Epithelial cell of alveolus of lung (primary cell): ENCODE results near the gene NPDC1. TPM values are rescaled to one million over a fixed set of nuclear protein-coding genes. Genes with fewer than 3 reads are reported as not detected.

Experiments used
- total RNA-seq: library from RNA; depleted of rRNA; stranded (reverse); fragments of >200 nt; gene quantifications from 2 replicates; pipeline ENCODE4 v1.2.1, GENCODE V29; 2015

NPDC1 gene
- 25.2 and 54.9 TPM in 2 replicates for total RNA-seq

GRCh38 chr9:137046088-137046787 is at the start of gene NPDC1:
Gene NPDC1, minus strand, starts transcription at chr9:137046177. Its CDS starts 188 bp downstream, at chr9:137045989.

GRCh38 chr9:137086531-137087408 is 40.8 kb upstream of the NPDC1 start, which contains the start of gene MAN1B1:
Gene MAN1B1, plus strand, starts transcription at chr9:137086985. Its CDS starts 15 bp downstream, at chr9:137087000.

GRCh38 chr9:137077010-137077747 is 31.2 kb upstream of the NPDC1 start, which contains the start of gene UAP1L1:
Gene UAP1L1, plus strand, starts transcription at chr9:137077517. Its CDS starts 16 bp downstream, at chr9:137077533.

GRCh38 chr9:137070201-137070905 is 24.4 kb upstream of the NPDC1 start, which contains the start of gene SAPCD2:
Gene SAPCD2, minus strand, starts transcription at chr9:137070557. Its CDS starts 97 bp downstream, at chr9:137070460.

GRCh38 chr9:137053944-137054931 is 8.3 kb upstream of the NPDC1 start, which contains the start of gene ENTPD2:
Gene ENTPD2, minus strand, starts transcription at chr9:137054061. Its CDS starts 64 bp downstream, at chr9:137053997.

GRCh38 chr9:137031904-137032640 is 13.9 kb downstream of the NPDC1 start, which contains the start of gene FUT7:
Gene FUT7, minus strand, starts transcription at chr9:137032088. Its CDS starts 97 bp downstream, at chr9:137031991.

GRCh38 chr9:137027369-137028262 is 18.4 kb downstream of the NPDC1 start, which contains the start of gene ABCA2:
Gene ABCA2, minus strand, starts transcription at chr9:137028237. Its CDS starts 97 bp downstream, at chr9:137028140.

GRCh38 chr9:136996361-136997292 is 49.4 kb downstream of the NPDC1 start, which contains the start of gene CLIC3:
Gene CLIC3, minus strand, starts transcription at chr9:136996568. Its CDS starts 25 bp downstream, at chr9:136996543.

GRCh38 chr9:136991993-136992818 is 53.8 kb downstream of the NPDC1 start, which contains the start of gene PAXX:
Gene PAXX, plus strand, starts transcription at chr9:136992422. Its CDS starts 22 bp downstream, at chr9:136992444.

Other genes starting within 250 kb of the NPDC1 start
- 1.1 TPM in 1 of 2 replicates, not detected in the other for gene CCDC183, start 249.8 kb downstream of the NPDC1 start, total RNA-seq
- 57.3 and 90.6 TPM in 2 replicates for gene RABL6, start 238.2 kb downstream of the NPDC1 start, total RNA-seq
- 0.52 and 0.88 TPM in 2 replicates for gene AJM1, start 203.7 kb downstream of the NPDC1 start, total RNA-seq
- gene PHPT1, start 196.8 kb downstream of the NPDC1 start, total RNA-seq: 101 and 129 TPM in 2 replicates
- 0.91 and 2.2 TPM in 2 replicates for gene MAMDC4, start 193.8 kb downstream of the NPDC1 start, total RNA-seq
- gene EDF1, start 179.9 kb downstream of the NPDC1 start, total RNA-seq: 305 and 403 TPM in 2 replicates
- gene TRAF2, start 159.7 kb downstream of the NPDC1 start, total RNA-seq: 8.5 and 11.9 TPM in 2 replicates
- gene FBXW5, start 101.4 kb downstream of the NPDC1 start, total RNA-seq: 127 and 134 TPM in 2 replicates
- not detected in 2 replicates for gene C8G, start 100.9 kb downstream of the NPDC1 start, total RNA-seq
- gene LCN12, start 93.9 kb downstream of the NPDC1 start, total RNA-seq: not detected in 2 replicates
- 0.39 and 78.2 TPM in 2 replicates for gene PTGDS, start 68.7 kb downstream of the NPDC1 start, total RNA-seq
- 1.9 TPM in 1 of 2 replicates, not detected in the other for gene LCNL1, start 63.2 kb downstream of the NPDC1 start, total RNA-seq
- 19.1 and 33.0 TPM in 2 replicates for gene PAXX, start 53.8 kb downstream of the NPDC1 start, total RNA-seq
- 3.1 and 6.2 TPM in 2 replicates for gene CLIC3, start 49.6 kb downstream of the NPDC1 start, total RNA-seq
- gene ABCA2, start 17.9 kb downstream of the NPDC1 start, total RNA-seq: 14.9 and 15.8 TPM in 2 replicates
- not detected in 2 replicates for gene FUT7, start 14.1 kb downstream of the NPDC1 start, total RNA-seq
- 0.72 TPM in 1 of 2 replicates, not detected in the other for gene ENTPD2, start 7.9 kb upstream of the NPDC1 start, total RNA-seq
- gene SAPCD2, start 24.4 kb upstream of the NPDC1 start, total RNA-seq: 5.0 and 10.7 TPM in 2 replicates
- gene UAP1L1, start 31.3 kb upstream of the NPDC1 start, total RNA-seq: 5.7 and 11.7 TPM in 2 replicates
- gene MAN1B1, start 40.8 kb upstream of the NPDC1 start, total RNA-seq: 50.3 and 94.1 TPM in 2 replicates
- 69.8 and 123 TPM in 2 replicates for gene DPP7, start 68.6 kb upstream of the NPDC1 start, total RNA-seq
- gene GRIN1, start 93.0 kb upstream of the NPDC1 start, total RNA-seq: not detected in 2 replicates
- gene LRRC26, start 123.9 kb upstream of the NPDC1 start, total RNA-seq: not detected in 2 replicates
- gene TMEM210, start 125.9 kb upstream of the NPDC1 start, total RNA-seq: not detected in 2 replicates
- gene ANAPC2, start 142.4 kb upstream of the NPDC1 start, total RNA-seq: 7.8 and 20.0 TPM in 2 replicates
- 61.1 and 99.0 TPM in 2 replicates for gene SSNA1, start 142.5 kb upstream of the NPDC1 start, total RNA-seq
- 7.8 and 12.2 TPM in 2 replicates for gene TPRN, start 154.6 kb upstream of the NPDC1 start, total RNA-seq
- gene TMEM203, start 159.5 kb upstream of the NPDC1 start, total RNA-seq: 45.5 and 57.0 TPM in 2 replicates
- gene NDOR1, start 159.5 kb upstream of the NPDC1 start, total RNA-seq: 8.3 and 15.6 TPM in 2 replicates
- 0.13 and 6.3 TPM in 2 replicates for gene RNF208, start 176.1 kb upstream of the NPDC1 start, total RNA-seq
- gene CYSRT1, start 179.0 kb upstream of the NPDC1 start, total RNA-seq: under 0.01 and 1.9 TPM in 2 replicates
- gene RNF224, start 181.3 kb upstream of the NPDC1 start, total RNA-seq: not detected in 2 replicates
- not detected in 2 replicates for gene SLC34A3, start 184.7 kb upstream of the NPDC1 start, total RNA-seq
- gene TUBB4B, start 195.1 kb upstream of the NPDC1 start, total RNA-seq: 224 and 626 TPM in 2 replicates
- not detected in 2 replicates for gene STPG3, start 205.1 kb upstream of the NPDC1 start, total RNA-seq
- 49.1 and 60.2 TPM in 2 replicates for gene NELFB, start 209.2 kb upstream of the NPDC1 start, total RNA-seq
- gene TOR4A, start 231.5 kb upstream of the NPDC1 start, total RNA-seq: 38.1 and 52.4 TPM in 2 replicates